ENCODE data around the gene TPM1.

DNA sequence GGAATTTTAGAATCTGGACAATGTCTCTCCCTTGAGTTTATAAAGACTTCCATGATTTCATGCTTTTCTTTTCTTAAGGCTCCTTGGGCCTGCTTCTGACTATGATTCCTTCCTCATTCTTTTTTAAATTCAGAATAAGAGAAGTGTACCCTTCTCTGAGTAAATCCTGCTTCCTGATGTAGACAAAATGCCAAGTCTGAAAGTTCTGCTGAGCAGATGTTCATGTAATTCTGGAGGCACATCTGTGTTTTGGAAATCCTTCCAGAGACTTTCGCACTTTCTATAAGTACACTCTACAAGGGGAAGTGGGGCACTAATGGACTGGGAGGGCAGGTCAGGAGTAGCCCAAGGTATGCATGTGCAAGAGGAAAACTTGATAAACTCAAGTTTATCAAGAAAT lies 24.8 kb downstream of the TPM1 start:
- TF ChIP-seq, protein P1, sequence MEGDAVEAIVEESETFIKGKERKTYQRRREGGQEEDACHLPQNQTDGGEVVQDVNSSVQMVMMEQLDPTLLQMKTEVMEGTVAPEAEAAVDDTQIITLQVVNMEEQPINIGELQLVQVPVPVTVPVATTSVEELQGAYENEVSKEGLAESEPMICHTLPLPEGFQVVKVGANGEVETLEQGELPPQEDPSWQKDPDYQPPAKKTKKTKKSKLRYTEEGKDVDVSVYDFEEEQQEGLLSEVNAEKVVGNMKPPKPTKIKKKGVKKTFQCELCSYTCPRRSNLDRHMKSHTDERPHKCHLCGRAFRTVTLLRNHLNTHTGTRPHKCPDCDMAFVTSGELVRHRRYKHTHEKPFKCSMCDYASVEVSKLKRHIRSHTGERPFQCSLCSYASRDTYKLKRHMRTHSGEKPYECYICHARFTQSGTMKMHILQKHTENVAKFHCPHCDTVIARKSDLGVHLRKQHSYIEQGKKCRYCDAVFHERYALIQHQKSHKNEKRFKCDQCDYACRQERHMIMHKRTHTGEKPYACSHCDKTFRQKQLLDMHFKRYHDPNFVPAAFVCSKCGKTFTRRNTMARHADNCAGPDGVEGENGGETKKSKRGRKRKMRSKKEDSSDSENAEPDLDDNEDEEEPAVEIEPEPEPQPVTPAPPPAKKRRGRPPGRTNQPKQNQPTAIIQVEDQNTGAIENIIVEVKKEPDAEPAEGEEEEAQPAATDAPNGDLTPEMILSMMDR (conservative IDR thresholded peaks at IDR 0.05 in 1 of 2, IDR thresholded peaks at IDR 0.05 in 1 of 2; ENCODE audit: extremely low read depth in 1 of 2, insufficient read depth in 1 of 2, low read depth in 1 of 2, low read length in 2 of 2), result no peak
- TF ChIP-seq EZH2 (IDR thresholded peaks at IDR 0.05; ENCODE audit: borderline replicate concordance, low read length), result no peak

Data from mammary epithelial cell (primary cell).